Measurements from ENCODE around the gene MGRN1.

GRCh38 chr16:4656221-4656620 lies 31.6 kb downstream of the MGRN1 start:
- no peak for TF ChIP-seq POLR2AphosphoS5 (IDR thresholded peaks at IDR 0.05)
- TF ChIP-seq CTCF (IDR thresholded peaks at IDR 0.05) = no peak
